CD14-positive monocyte (primary cell): ENCODE data around the gene SAMD14. TPM values are rescaled to one million over a fixed set of nuclear protein-coding genes. Genes with fewer than 3 reads are reported as not detected.

ENCODE experiments used
- DNase-seq, 3 donors: peaks; one replicate each; pipeline ENCODE4 v3.0.0-alpha.2; 2011 to 2022
- H2AFZ ChIP-seq: 2 replicates; pipeline ENCODE4 v1.6.0; 2012; ENCODE audit warnings: mild to moderate bottlenecking, low read depth, low read length, inconsistent platforms; ENCODE audit not compliant: insufficient read depth, poor library complexity, severe bottlenecking
- H3K27ac ChIP-seq, 2 donors: 1 replicate in 1 of 2; 2 replicates in 1 of 2; pipeline ENCODE4 v1.5.1; 2012 to 2013; ENCODE audit warnings: low read length in 2 of 2, control low read depth in 1 of 2, inconsistent platforms in 1 of 2, low read depth in 1 of 2, mild to moderate bottlenecking in 1 of 2
- H3K27me3 ChIP-seq, 2 donors: one replicate each; pipeline versions ENCODE4 v1.6.0 to v1.6.1; 2011 to 2013; ENCODE audit warnings: low read length in 2 of 2; ENCODE audit not compliant: control insufficient read depth in 2 of 2, insufficient read depth in 2 of 2
- H3K36me3 ChIP-seq, 2 donors: replicated peaks in 1 of 2; 1 replicate in 1 of 2; 2 replicates in 1 of 2; pipeline versions ENCODE4 v1.5.1 to v1.6.1; 2012 to 2013; ENCODE audit warnings: low read length in 2 of 2, control low read depth in 1 of 2, inconsistent platforms in 1 of 2, mild to moderate bottlenecking in 1 of 2; ENCODE audit not compliant: insufficient read depth in 2 of 2, control insufficient read depth in 1 of 2
- H3K4me1 ChIP-seq, 2 donors: 1 replicate in 1 of 2; 2 replicates in 1 of 2; pipeline versions ENCODE4 v1.5.1 to v1.6.1; 2012 to 2013; ENCODE audit warnings: low read length in 2 of 2, control low read depth in 1 of 2, inconsistent platforms in 1 of 2, mild to moderate bottlenecking in 1 of 2, moderate library complexity in 1 of 2; ENCODE audit not compliant: insufficient read depth in 2 of 2, control insufficient read depth in 1 of 2
- H3K4me2 ChIP-seq: replicated peaks from 2 replicates; pipeline ENCODE3; 2012; ENCODE audit warnings: low read length, moderate library complexity, mild to moderate bottlenecking; ENCODE audit not compliant: poor library complexity, severe bottlenecking; ENCODE audit errors: extremely low read depth
- H3K4me3 ChIP-seq, 3 experiments: fragments of 200-600 bp in 1 of 3; sonication (generic) in 1 of 3; replicated peaks in 1 of 3; 1 replicate in 2 of 3; 2 replicates in 1 of 3; pipeline ENCODE4 v1.5.1; 2011 to 2013; ENCODE audit warnings: low read length in 3 of 3, mild to moderate bottlenecking in 3 of 3, control low read depth in 2 of 3, low read depth in 2 of 3, inconsistent platforms in 1 of 3, moderate library complexity in 1 of 3
- H3K79me2 ChIP-seq: 2 replicates; pipeline ENCODE4 v1.6.0; 2012; ENCODE audit warnings: mild to moderate bottlenecking, control low read depth, inconsistent platforms, low read length, moderate library complexity; ENCODE audit not compliant: insufficient read depth
- H3K9ac ChIP-seq: 2 replicates; pipeline ENCODE4 v1.6.0; 2017; ENCODE audit warnings: low read length, mild to moderate bottlenecking; ENCODE audit not compliant: insufficient read depth, poor library complexity, severe bottlenecking
- H3K9me3 ChIP-seq, 2 donors: replicated peaks in 1 of 2; 1 replicate in 1 of 2; 2 replicates in 1 of 2; pipeline versions ENCODE4 v1.5.1 to v1.6.1; 2012 to 2013; ENCODE audit warnings: low read length in 2 of 2, control low read depth in 1 of 2; ENCODE audit not compliant: control insufficient read depth in 1 of 2, insufficient read depth in 1 of 2
- H4K20me1 ChIP-seq: 2 replicates; pipeline ENCODE4 v1.6.0; 2012; ENCODE audit warnings: mild to moderate bottlenecking, low read length, control low read depth, moderate library complexity; ENCODE audit not compliant: insufficient read depth
- H3K27ac Mint-ChIP-seq, 7 donors: one replicate each; pipeline ENCODE4 v1.8.0; 2020; ENCODE audit warnings: mild to moderate bottlenecking in 7 of 7, mixed read lengths in 7 of 7, moderate library complexity in 6 of 7, inconsistent platforms in 2 of 7
- H3K27me3 Mint-ChIP-seq, 3 donors: one replicate each; pipeline ENCODE4 v1.8.0; 2021 to 2022; ENCODE audit warnings: low read depth in 3 of 3, mild to moderate bottlenecking in 3 of 3, mixed read lengths in 3 of 3, moderate library complexity in 3 of 3, inconsistent platforms in 1 of 3
- H3K36me3 Mint-ChIP-seq, 2 donors: one replicate each; pipeline ENCODE4 v1.8.0; 2020; ENCODE audit warnings: mixed read lengths in 2 of 2, inconsistent platforms in 1 of 2, mild to moderate bottlenecking in 1 of 2
- H3K4me1 Mint-ChIP-seq: one replicate; pipeline ENCODE4 v1.8.0; 2020; ENCODE audit warnings: mild to moderate bottlenecking, mixed read lengths
- H3K4me3 Mint-ChIP-seq, 2 donors: one replicate each; pipeline ENCODE4 v1.8.0; 2020; ENCODE audit warnings: mild to moderate bottlenecking in 2 of 2, mixed read lengths in 2 of 2, moderate library complexity in 1 of 2
- H3K9me3 Mint-ChIP-seq, 7 donors: one replicate each; pipeline ENCODE4 v1.8.0; 2020 to 2022; ENCODE audit warnings: mixed read lengths in 7 of 7, mild to moderate bottlenecking in 6 of 7, moderate library complexity in 6 of 7, inconsistent platforms in 2 of 7
- CTCF ChIP-seq: fragments of 200-600 bp; IDR thresholded peaks from one replicate; pipeline ENCODE4 v1.8.0; 2022; ENCODE audit warnings: antibody characterized with exemption, mild to moderate bottlenecking
- WGBS: methylation state at CpG from one replicate; pipeline ENCODE4 v1.1.5; 2013; ENCODE audit warnings: missing lambda C conversion rate; ENCODE audit not compliant: insufficient coverage; 5-methylcytosine and 5-hydroxymethylcytosine counted together
- intact Hi-C, 2 donors: fragments of 100-400 bp; cut with micrococcal nuclease; formaldehyde crosslinking; loops; one replicate each; pipeline versions ENCODE4 v1.15.0 to v1.15.1; 2023
- polyA plus RNA-seq, 3 donors: library from polyadenylated mRNA; depleted of rRNA in 1 of 3; unstranded in 2 of 3; stranded (reverse) in 1 of 3; fragments of 300-500 nt in 2 of 3; fragments of >200 nt in 1 of 3; fragmentation: Illumina TruSeq in 2 of 3; gene quantifications; 1 replicate in 2 of 3; 2 replicates in 1 of 3; pipeline ENCODE4 v1.2.3, GENCODE V29; 2012 to 2021

Gene SAMD14
- polyA plus RNA-seq, 3 donors: 0.09 TPM; not detected in 2

- Mint-ChIP-seq H3K27me3 (peaks cover 51 to 63% (median 57%) of the 10 kb centered on the region in 3 donors), H3K36me3 (peaks cover 6 to 15% of the 10 kb centered on the region in 2 donors), H3K4me3 (peak overlapping the region in 1 of 2 donors; percentile 87), H3K27ac (no peak overlapping the region), H3K9me3 (peaks cover 0 to 12% (median 5%) of the 10 kb centered on the region in 7 donors), H3K4me1 (peaks cover 8% of the 10 kb centered on the region)
- Histone ChIP-seq H3K36me3 (peaks cover 0 to 5% of the 10 kb centered on the region in 2 donors), H3K4me2 (no peak overlapping the region), H4K20me1 (no peaks in the 10 kb centered on the region), H3K27me3 (peaks cover 35 to 48% of the 10 kb centered on the region in 2 donors), H3K9me3 (no peaks in the 10 kb centered on the region), H2AFZ (no peak overlapping the region), H3K27ac (no peak overlapping the region), H3K4me1 (peaks cover 4 to 9% of the 10 kb centered on the region in 2 donors), H3K4me3 (no peak overlapping the region), H3K79me2 (no peaks in the 10 kb centered on the region), H3K9ac (no peak overlapping the region)
- peak; percentile 35 to 57 (median 54) for DNase-seq
- intact Hi-C loops: no loop called here
- TF ChIP-seq CTCF: peak; percentile 79
- no CpG with 5 or more reads among the region's 6 CpGs for WGBS
These were observed 15.1 kb downstream of the SAMD14 start for GRCh38 chr17:50114849-50115357.

GRCh38 chr17:50114401-50114800, 15.6 kb downstream of the SAMD14 start:
- H3K27me3 Mint-ChIP-seq: peaks cover 46 to 58% (median 53%) of the 10 kb centered on the region in 3 donors
- intact Hi-C loops: no loop called here

More at GRCh38 chr17:50114401-50114800, 15.6 kb downstream of the SAMD14 start:
- Histone ChIP-seq H3K4me2 (no peak overlapping the region), H3K4me3 (no peak overlapping the region), H2AFZ (no peak overlapping the region), H3K27me3 (peaks cover 31 to 44% of the 10 kb centered on the region in 2 donors), H3K9ac (no peak overlapping the region), H3K4me1 (peaks cover 4 to 9% of the 10 kb centered on the region in 2 donors), H3K9me3 (no peaks in the 10 kb centered on the region), H3K27ac (no peak overlapping the region), H3K36me3 (peaks cover under 1 to 10% of the 10 kb centered on the region in 2 donors), H3K79me2 (no peaks in the 10 kb centered on the region), H4K20me1 (no peaks in the 10 kb centered on the region)
- H3K4me3 Mint-ChIP-seq: peak overlapping the region in 1 of 2 donors; percentile 21
- no peak for TF ChIP-seq CTCF
- H3K4me1 Mint-ChIP-seq: peaks cover 8% of the 10 kb centered on the region
- no peak overlapping the region for H3K27ac Mint-ChIP-seq
- H3K9me3 Mint-ChIP-seq: peaks cover 0 to 12% (median 5%) of the 10 kb centered on the region in 7 donors
- WGBS: 71% methylated on average over 2 of the region's 4 CpGs
- DNase-seq: no peak
- peaks cover 6 to 16% of the 10 kb centered on the region in 2 donors for H3K36me3 Mint-ChIP-seq
